Hematopoietic multipotent progenitor cell treated with erythropoietin and hydrocortisone succinate and interleukin-3 and kit ligand, for 4 days (in vitro differentiated cells): ENCODE measurements around the gene TMEM163.
A peak's percentile ranks its signal among the peaks of the same experiment; 100 is the strongest.

ENCODE experiments used
- DNase-seq: peaks from one replicate; pipeline ENCODE4 v3.0.0-alpha.2; 2015

TMEM163 gene

GRCh38 chr2:134722728-134723127 lies 3.9 kb upstream of the TMEM163 start:
- no peak for DNase-seq

- DNase-seq, result no peak
These were observed 2.8 kb upstream of the TMEM163 start for GRCh38 chr2:134721596-134721995.

- DNase-seq, result peak; percentile 64
These were observed 580 bp downstream of the TMEM163 start for GRCh38 chr2:134718023-134718816.

GRCh38 chr2:134717286-134718022 lies 1.3 kb downstream of the TMEM163 start:
- no peak for DNase-seq

- no peak for DNase-seq
These were observed 2.0 kb downstream of the TMEM163 start for GRCh38 chr2:134716721-134717243.

GRCh38 chr2:134715932-134716643 lies 2.7 kb downstream of the TMEM163 start:
- DNase-seq, result no peak

GRCh38 chr2:134714228-134714627 lies 4.6 kb downstream of the TMEM163 start:
- DNase-seq, result no peak

- no peak for DNase-seq
These were observed 5.2 kb downstream of the TMEM163 start for GRCh38 chr2:134713606-134714005.

GRCh38 chr2:134713176-134713575 lies 5.6 kb downstream of the TMEM163 start:
- DNase-seq, result peak; percentile 46

- DNase-seq, result peak; percentile 68
These were observed 6.1 kb downstream of the TMEM163 start for GRCh38 chr2:134712736-134713135.

GRCh38 chr2:134712299-134712698 lies 6.5 kb downstream of the TMEM163 start:
- peak; percentile 46 for DNase-seq

- no peak for DNase-seq
These were observed 7.1 kb downstream of the TMEM163 start for GRCh38 chr2:134711692-134712091.

GRCh38 chr2:134707330-134707676 lies 11.5 kb downstream of the TMEM163 start:
- DNase-seq, result no peak

- DNase-seq, result peak; percentile 93
These were observed 12.0 kb downstream of the TMEM163 start for GRCh38 chr2:134706587-134707329.

GRCh38 chr2:134705861-134706586 lies 12.8 kb downstream of the TMEM163 start:
- DNase-seq, result no peak

GRCh38 chr2:134704173-134704572 lies 14.6 kb downstream of the TMEM163 start:
- DNase-seq, result no peak

GRCh38 chr2:134703426-134703825 lies 15.4 kb downstream of the TMEM163 start:
- peak; percentile 27 for DNase-seq

GRCh38 chr2:134700730-134701129 lies 18.1 kb downstream of the TMEM163 start:
- no peak for DNase-seq

GRCh38 chr2:134694411-134694810 lies 24.4 kb downstream of the TMEM163 start:
- no peak for DNase-seq

- DNase-seq, result no peak
These were observed 25.2 kb downstream of the TMEM163 start for GRCh38 chr2:134693359-134694330.

- DNase-seq, result peak; percentile 20
These were observed 26.3 kb downstream of the TMEM163 start for GRCh38 chr2:134692499-134692898.
